Activated CD4-positive, alpha-beta T cell treated with anti-CD3 and anti-CD28 coated beads, Interleukin-2, amount 50 U/mL, for 4 hours (primary cell): ENCODE results near the gene TSSC4.

Experiments
- DNase-seq, 2 experiments: peaks; one replicate each; pipeline ENCODE4 v3.0.0-alpha.2; 2020

Gene TSSC4

DNA sequence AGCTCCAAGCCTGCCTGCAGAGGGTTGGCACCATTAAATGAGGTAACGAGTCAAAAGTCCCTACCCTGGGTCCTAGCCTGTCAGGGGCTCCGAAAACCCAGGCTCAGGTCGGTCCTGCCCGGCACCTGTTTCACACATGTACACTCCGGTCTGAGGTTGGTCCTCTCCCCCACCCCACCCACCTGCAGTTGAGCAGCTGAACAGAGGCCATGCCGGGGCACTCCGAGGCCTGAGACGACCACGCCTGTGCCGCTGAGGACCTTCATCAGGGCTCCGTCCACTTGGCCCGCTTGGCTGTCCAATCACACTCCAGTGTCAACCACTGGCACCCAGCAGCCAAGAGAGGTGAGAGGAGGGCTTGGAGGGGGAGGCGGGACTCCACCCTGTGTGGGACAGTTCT lies 1.6 kb downstream of the TSSC4 start:
- DNase-seq = no peak

DNA sequence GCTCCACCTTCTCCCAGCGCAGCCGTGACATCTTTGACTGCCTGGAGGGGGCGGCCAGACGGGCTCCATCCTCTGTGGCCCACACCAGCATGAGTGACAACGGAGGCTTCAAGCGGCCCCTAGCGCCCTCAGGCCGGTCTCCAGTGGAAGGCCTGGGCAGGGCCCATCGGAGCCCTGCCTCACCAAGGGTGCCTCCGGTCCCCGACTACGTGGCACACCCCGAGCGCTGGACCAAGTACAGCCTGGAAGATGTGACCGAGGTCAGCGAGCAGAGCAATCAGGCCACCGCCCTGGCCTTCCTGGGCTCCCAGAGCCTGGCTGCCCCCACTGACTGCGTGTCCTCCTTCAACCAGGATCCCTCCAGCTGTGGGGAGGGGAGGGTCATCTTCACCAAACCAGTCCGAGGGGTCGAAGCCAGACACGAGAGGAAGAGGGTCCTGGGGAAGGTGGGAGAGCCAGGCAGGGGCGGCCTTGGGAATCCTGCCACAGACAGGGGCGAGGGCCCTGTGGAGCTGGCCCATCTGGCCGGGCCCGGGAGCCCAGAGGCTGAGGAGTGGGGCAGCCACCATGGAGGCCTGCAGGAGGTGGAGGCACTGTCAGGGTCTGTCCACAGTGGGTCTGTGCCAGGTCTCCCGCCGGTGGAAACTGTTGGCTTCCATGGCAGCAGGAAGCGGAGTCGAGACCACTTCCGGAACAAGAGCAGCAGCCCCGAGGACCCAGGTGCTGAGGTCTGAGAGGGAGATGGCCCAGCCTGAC lies 2.5 kb downstream of the TSSC4 start:
- DNase-seq = no peak

DNA sequence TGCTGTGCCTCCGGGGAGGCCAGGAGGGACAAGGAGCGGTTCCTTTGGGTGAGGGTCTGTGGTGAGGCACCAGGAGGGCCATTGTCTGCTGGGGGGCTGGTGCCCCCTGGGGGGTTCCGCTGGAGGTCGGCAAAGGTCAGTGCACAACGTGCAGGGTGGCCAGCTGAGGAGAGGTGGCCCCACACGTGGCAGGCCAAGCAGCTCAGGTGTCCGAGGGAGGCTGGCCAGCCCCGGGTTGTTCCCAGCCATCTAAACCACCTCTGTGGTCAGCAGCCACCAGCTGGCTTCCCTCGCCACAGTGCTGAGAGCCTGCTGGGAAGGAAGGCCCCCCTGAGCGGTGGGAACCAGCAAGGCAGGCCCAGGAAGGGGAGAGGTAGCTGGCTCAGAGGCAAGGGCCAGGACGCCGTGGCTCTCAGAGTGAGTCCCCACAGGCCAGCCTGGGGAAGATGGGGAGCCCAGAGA lies 4.2 kb downstream of the TSSC4 start:
- DNase-seq = no peak

DNA sequence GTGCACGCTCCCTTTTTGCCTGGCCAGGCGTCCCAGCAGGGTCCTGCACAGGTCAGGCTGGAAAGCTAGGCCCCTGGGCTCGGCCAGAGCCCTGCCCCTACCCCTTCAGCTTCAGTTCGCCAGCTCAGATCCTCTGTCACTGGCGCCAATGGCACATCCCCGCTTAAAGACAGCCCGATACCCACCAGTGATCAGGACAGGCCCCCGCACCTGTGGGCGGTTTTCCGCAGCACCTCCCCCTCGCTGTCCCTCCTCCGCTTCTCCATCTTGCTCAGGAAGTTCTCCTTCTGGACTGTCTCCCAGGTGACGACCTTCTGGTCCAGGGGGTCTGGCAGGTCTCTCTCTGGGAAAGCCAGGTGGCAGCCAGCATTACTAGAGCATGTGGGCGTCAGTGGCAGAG lies 5.9 kb downstream of the TSSC4 start:
- DNase-seq = no peak

DNA sequence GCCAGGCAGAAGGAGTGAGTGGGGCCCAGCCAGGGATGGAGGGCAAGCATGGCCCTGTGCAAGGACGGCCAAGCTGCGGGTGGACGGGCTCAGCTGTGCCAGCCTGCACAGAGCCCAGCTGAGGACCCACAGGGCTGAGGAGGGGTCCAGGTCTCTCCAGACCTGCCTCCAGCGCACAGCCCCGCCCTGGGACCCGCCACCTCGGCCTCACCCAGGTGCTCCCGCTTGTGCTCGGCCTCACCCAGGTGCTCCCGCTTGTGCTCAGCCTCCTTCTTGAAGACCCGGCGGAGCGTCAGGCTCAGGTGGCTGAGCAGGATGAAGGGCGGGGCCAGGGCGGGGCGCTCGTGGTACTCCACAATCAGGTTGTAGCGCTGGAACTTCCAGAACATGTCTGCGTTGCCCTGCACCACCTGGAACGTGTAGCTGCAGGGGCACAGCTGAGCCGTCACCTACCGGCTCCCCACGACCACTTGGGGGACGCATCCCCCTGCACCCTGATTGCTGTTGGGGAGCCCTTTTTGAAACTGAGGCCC lies 6.4 kb downstream of the TSSC4 start:
- DNase-seq = no peak

DNA sequence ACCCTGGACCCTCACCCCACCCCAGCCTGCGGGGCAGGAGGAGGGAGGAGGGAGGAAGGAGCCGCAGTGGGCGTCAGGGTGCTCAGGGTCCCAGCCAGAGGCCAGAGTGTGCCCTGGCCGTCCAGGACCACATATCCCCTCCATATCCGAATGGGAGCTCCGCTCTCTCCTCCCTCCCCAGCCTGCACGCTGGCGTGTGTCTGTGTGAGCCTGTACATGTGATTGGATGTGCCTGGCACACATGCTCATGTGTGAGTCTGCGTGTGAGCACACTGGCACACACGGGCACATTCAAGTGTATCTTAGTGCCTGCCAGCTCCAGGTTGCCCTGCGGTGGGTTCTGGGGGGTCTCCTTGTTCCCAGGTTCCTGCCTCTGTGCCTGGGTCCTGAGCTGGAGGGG lies 8.1 kb downstream of the TSSC4 start:
- DNase-seq = no peak

DNA sequence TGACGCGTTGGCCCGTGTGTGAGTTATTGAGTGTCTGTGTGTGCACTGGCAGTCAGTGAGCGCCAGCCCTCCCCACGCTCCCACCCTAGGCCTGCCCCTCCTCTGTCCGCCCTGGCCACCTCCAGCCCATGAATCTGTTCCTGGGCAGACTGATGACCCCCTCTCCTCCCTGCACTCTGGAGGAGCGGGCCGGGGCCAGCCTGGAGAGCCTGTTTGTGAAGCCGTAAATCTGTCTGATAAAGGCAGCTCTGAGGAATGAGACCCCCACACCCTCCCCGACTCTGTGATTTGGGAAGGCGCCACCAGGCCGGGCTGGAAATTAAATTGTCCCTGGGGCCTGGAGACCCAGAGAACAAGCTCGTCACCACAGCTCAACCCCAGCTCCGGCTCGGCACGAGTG lies 8.6 kb downstream of the TSSC4 start:
- DNase-seq = no peak

DNA sequence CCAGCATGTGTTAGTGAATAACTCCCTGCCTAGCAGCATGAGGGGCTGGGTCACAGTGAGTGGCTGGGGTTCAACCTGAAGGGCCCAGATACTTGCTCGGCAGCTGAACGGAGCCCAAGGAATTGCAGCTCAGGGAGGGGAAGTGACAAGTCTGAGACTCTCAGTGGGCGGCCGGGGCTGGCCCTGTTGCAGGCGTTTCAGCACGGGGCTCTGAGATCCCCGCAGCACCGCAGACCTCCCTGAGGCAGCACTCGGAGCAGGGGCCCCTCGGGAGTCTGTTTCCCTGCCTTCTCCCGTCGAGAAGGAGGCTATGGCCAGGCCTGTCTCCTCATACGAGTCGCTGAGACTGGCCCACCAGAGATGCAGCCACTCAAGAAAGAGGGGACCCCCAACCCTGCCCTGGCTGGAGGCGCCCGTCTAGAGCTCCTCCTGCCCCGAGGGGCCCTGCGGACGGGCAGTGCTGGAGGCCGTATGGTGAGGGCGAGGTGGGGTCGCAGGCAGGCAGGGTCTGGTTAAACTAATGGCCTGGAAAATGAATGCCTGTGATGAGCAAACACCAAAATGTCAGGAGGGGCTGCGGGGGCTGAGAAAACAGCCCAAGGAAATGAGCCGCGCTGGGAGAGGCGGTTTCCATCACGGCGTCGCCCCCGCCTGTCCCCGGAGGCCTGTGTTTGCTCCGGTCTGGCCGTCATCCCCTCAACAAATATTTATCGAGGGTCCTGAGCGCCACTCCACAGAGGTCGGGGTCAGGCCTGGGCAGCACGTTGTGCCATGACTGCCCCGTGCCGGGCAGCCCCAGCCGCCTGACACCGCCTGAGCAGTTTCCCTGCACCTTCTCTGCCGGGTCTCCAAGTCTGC lies 9.3 kb downstream of the TSSC4 start:
- no peak for DNase-seq

DNA sequence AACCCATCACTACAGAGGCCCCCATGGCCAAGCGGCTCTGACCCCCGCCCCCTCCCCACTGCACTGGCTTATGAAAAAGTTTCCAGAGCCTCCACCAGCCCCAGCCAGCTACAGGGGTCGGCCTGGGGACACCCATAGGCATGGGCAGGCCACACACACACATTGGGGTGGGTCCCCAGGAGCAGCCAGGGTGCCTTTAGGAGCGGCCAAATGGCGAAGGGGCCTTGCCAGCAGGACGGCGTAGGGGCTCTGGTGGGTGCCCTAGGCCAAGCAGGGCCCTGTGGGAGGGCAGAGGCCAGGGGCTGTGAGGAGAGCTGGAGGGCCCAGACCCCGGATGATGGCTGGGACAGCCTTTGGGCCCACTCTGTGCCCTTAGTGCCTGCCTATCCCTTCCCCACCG lies 10.1 kb downstream of the TSSC4 start:
- no peak for DNase-seq

DNA sequence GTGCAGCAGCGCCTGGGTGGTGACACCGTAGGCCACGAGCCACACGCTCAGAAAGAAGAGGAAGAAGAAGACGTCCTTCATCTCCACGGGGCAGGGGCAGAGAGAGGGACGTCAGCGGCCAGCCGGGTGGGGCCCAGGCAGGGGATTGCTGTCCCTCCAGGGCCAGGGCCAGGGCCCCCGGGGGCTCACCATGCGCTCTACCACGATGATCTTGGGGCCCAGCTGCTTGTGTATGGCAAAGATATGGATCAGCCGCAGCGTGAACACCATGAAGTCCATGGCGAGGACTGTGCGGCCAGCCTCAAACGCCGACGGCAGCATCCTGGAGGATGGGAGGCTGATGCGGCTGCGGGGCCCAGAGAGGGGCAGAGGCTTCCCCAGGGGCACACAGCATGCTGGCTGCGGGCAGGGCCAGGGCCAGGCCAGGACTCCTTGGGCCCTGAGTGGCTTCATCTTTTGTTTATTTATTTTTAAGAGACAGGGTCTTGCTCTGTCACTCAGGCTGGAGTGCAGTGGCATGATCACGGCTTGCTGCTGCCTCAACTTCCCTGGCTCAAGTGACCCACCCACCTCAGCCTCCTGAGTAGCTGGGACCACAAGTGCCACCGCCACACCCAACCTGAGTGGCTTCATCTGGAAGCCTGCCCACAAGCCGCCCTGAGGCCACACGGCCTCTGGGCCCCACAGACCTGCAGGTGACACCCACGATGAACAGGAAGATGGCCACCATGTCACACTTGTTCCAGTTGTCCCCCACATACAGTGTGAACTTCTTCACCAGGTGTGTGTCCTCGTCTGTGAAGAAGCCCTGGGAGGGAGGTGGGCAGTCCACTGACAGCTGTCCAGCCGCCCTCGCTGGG lies 11.1 kb downstream of the TSSC4 start:
- no peak for DNase-seq

DNA sequence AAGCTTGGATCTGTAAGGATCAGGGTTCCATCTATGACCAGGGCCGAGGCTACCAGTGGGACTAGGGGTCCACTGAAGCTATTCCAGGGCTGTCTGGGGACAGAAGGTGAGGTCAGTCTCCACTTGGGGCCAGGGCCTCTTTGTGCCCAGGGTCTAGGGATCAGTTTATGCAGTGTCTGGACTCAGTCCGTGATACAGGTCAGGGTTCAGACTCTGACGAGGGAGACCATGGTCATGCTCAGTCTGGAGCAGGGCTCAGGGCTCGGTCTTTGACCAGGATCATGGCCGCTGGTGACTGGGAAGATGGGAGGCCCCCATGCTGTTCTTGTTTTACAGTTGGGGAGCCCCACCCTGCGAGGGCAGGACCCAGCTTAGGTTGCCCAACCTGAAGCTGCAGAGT lies 11.8 kb downstream of the TSSC4 start:
- no peak for DNase-seq

DNA sequence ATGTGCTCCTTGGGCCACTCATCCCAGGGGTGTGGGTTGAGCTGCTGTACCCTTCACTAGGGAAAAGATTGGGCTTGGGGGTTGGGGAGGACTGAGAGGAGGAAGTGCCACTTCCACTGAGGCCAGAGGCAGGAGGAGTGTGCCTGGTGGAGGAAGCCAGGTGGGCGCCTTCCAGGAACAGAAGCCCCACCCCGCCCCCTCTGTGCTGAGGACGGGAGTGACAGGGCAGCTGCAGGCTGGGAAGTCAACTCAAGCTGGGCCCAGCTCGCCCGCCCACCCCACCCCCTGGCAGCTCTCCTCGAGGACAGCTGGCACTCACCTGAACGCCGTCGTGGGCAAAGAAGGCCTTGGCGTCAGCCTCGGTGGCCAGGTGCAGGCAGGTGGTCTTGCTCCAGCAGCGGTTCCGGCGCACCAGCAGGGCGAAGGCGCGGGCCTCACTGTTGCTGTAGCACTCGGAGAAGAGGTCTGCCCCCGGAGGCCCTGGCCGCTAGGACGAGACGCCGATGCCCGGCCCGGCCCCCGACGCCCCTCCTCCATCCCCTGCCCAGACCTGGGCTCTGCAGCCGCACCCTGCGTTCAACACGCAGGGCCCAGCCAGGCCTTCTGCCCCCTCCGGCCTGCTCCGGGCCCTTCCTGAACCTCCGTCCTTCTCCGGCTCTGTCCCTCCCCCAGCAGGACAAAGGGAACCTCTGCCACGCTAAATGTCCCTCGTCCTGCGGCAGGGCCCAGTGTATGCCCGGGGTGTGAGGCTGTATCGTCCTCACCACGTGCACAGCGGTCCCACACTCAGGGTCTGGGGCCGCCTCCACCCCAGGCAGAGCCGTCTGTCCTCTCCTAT lies 13.4 kb downstream of the TSSC4 start:
- DNase-seq = no peak

DNA sequence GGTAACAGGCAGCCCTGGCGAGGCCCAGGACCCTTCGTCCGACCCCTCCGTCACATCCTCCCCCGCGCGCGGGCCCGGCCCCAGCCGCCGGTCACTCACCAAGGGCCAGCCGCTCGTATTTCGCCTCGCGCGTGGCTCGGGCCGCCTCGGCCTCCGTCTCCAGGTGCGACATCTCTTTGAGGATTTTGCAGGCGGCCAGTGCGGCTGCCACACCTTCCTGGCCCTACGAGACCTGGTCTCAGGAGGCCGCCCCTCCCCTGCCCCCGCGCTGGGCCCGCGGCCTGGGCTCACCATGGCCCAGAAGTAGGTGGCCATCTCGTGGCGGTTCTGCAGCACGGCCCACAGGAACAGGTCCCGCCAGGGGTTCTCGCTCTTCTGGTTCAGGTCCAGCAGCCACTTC lies 14.1 kb downstream of the TSSC4 start:
- DNase-seq = no peak

DNA sequence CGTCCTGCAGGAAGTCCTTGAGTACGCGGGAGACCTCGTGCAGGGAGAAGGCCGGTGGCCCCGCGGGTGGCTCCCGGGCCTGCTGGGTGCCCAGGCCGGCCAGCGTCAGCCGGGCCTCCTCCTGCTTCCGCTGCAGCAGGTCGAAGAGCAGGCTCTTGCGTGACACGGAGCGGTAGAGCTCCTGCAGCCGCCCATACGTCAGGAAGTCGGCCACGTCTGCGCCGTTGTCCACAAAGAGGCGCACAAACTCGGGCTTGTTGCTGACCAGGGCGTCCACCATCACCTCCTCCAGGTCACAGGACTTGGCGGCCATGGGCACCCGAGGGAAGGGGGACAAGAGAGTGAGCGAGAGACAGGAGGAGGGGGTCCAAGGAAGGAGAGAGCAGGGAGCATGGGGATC lies 14.6 kb downstream of the TSSC4 start:
- DNase-seq = no peak

DNA sequence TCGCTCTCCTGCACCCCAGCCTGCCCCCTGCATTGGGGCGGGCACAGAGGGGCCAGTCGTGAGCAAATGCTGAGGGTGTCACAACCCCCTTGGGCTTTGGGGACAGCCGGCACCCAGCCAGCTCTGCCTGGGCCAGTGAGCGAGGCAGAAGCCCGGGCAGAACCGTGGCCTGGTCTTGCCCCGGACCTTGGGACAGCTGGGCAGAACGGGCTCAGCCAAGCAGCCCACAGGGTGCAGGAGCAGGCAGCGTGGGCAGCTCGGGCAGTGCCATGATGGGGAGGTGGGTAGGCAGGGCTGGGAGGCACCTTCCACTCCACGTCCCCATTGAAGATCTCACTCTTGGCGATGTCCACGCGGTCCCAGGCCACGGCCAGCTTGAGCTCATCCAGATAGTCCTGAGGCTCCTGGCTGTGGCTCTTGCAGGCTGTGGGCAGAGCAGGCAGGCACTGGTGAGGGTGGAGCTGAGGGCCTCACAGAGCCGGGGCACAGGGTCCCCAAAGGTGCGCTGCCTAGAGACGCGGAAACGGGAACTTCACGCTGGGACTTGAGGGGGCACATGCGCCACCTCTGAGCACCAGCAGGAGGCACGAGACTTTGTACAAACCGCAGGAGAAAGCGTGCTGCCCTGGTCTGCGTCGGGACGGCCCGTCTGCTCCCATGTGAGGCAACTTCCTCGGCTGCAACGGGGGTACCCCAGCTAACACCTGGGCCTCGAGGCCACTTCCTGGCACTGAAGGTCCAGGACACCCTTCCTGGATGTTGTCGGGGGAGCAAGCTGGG lies 15.2 kb downstream of the TSSC4 start:
- no peak for DNase-seq

DNA sequence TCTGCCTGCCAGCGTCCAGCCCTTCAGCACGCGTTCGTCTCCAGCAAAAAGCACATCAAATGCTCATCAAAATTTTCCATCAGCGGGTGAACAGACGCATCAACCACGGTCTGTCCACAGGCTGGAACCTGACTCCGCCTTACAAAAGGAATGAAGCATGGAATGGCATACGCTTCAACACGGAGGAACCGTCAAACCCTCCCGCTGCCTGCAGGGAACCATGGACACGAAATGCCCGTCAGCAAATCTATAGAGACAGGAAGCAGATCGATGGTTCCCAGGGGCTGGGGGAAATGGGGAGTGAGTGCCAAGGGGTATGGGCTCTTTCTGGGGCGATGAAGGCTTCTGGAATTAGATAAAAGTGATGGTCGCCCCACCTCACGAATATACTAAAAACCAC lies 16.2 kb downstream of the TSSC4 start:
- no peak for DNase-seq

DNA sequence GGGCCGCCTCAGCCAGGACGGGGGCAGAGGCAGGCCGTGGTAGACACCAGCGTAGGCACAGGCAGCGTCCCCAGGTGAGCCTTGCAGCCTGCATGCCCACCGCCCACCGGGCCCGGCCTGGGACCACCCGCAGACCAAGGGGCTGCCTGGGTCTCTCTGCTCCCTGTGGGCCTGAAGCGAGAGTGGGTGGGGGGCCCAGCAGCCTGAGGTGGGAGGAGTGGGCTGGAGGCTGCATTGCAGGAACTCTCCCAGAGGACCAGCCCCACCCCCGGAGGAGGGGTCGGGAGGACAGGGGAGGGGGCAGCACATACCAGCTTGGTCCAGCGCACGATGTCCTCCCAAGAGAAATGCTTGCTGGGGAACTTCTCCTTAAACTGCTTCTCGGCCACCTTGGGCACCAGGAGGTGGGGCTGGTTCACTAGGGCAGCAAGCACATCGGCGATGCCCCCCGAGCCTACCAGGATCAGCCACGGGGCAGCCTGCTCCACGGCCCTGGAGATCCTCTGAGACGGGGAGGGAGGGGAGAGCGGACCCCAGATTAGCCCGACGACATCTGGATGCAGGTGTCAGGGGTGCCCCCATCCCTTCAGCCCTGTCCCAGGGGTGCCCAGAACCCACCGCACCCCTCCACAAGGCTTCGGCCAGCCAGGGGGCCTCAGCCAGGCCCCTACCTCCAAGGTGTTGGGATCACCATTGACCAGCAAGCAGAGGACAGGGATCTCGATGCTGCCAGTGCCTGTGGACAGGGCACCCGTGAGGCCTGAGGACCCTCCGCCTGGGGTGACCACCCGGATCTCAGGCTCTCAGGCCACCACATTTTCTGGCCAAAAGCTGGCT lies 17.5 kb downstream of the TSSC4 start:
- DNase-seq = no peak

DNA sequence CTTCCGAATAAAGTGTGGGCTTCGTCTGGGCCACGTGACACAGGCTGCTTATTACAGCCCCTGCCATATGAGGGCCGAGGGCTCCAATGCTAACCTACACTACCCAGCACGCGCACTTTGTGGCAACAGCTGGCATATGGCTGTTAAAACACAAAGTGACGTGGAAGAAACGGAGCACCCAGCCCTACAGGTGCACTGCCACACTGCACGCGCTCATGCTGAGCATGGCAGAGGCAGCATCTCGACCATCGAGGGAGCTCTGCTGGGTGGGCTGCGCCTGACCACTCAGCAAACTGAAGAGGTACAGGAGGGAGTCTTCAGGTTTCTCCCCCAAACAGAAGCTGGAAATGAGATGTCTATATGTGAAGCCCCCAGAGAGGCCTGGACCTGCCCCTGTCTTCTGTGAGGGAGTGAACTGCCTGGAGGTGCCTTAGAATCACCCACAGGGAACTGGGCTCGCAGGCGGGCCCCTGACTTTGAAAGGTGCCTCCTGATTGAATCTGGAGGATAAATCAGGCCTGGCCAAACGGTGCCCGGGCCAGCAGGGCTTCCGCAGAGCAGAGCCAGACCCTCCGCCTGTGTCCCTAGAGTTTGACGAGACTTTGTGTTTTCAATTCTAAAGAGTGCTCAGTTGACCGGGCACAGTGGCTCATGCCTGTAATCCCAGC lies 18.3 kb downstream of the TSSC4 start:
- DNase-seq = no peak

DNA sequence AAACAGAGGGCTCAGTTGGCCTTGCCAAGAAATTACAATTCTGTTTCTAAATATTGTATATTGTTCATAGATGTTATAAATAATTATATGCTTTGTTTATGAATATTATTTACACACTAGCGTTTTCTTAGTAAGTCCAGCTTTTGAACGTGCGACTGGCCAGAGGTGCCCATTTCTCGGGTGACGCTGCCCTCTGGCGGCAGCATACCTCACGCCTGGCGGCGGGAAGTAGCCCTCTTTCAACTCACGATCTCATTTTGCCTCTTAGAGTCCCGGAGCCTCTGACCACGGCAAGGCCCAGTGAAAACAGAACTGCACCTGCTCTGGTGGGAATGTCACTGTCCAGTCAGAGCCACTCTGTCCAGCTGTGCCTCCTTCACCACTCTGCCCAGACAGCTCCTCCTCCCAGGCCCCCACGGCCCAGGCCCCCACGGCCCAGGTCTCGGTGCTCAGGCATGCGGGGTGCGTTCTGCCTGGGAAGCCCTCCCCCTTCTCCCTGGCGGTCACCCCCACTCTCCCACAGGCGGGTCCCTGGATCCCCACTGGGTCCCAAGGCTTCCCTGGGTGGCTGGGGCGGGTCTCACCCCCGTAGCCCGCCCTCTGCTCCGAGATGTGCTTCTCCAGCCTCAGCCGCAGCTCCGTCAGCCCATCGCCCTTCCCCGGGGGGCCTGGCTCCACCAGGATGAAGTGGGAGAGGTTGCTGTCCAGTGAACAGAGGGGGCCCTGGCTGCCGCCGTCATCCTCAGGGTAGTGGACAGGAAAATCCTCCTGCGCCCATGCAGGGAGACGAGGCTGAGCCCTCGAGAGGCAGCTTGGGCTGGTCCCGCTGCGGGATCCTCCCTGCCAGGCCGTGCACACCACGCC lies 19.3 kb downstream of the TSSC4 start:
- DNase-seq = peak; percentile 42 to 47
